ENCODE results near the gene FGGY.

- TF ChIP-seq CTCF (conservative IDR thresholded peaks at IDR 0.05 in 1 of 2, IDR thresholded peaks at IDR 0.05 in 1 of 2; ENCODE audit: extremely low read depth in 1 of 2, insufficient read depth in 1 of 2, low read depth in 1 of 2, low read length in 2 of 2) (no peak), EZH2 (IDR thresholded peaks at IDR 0.05; ENCODE audit: borderline replicate concordance, low read length) (no peak)
Observed at GRCh38 chr1:59738591-59739015, 441.7 kb downstream of the FGGY start.
